GM21360 (cell line): Measurements from ENCODE around the gene USH2A.
A peak's percentile ranks its signal among the peaks of the same experiment; 100 is the strongest.

Source experiments
- ATAC-seq: cut with Tn5 transposase; IDR thresholded peaks from one replicate; pipeline ENCODE4 v1.9.1; 2021; ENCODE audit warnings: mild to moderate bottlenecking, moderate library complexity; ENCODE audit not compliant: unreplicated experiment

The USH2A gene

DNA sequence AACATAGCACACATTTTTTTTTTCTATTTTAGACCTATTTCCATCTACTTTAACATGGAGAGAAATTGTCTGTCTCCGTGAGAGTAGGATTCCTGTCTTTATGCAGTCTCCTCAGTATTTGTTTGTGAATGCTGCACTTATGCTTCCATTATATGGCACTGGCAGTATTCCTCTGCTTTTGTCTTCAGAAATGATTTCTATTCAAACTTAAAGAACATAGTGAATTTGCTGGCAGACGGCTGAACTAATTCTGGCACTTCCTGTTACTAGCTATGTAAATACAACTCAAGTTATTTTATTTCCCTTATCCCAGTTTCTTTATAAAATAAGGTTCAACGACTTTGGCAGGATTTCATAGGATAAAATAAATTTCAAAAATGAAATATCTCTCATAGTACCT is 810.9 kb downstream of the USH2A start:
- ATAC-seq = no peak

DNA sequence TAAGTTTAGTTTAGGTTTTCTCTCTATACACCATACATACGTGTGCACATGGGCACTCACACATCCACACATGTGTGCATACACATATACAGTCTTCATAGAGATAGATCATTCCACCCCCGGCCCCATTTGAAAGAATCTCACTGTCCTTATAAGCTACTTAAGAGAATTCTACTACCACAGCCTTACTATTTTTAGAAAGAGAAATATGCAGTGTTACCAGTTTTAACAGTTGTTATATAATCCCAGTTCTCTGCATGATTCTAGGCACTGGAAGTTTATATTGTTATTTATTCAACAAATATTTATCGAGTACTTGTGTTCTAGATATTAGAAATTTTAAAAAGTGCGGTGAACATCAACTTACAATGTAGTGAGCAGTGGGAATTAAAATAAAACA is 814.6 kb downstream of the USH2A start:
- ATAC-seq = no peak

GRCh38 chr1:215607412-215607811 is 815.8 kb downstream of the USH2A start:
- no peak for ATAC-seq

DNA sequence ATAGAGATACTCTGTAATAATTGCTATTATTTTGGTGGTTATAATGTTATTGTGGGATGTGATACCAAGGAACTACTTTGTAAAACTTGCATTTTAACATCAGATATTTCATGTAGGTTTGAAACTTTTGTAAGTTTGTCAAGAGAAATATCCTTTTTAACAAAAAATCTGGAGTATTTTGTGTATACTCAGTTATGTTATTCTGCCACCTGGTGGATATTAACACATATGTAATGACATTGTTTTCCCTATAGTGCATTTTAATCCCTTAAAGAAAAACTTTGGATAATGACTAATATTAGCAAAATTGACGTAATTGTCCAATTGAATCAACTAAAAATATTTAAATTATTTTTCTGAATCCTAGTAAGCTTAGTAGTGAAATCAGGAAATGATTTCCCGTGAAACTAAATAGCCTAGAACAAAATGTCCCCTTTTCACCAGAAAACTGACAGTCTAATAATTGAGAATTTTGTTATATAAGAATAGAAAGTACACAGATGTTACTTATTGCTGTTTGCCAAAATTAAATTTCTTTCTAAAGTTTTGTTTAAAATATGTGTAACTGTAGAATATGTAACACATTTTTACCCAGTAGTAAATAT is 816.6 kb downstream of the USH2A start:
- peak; percentile 57 for ATAC-seq

DNA sequence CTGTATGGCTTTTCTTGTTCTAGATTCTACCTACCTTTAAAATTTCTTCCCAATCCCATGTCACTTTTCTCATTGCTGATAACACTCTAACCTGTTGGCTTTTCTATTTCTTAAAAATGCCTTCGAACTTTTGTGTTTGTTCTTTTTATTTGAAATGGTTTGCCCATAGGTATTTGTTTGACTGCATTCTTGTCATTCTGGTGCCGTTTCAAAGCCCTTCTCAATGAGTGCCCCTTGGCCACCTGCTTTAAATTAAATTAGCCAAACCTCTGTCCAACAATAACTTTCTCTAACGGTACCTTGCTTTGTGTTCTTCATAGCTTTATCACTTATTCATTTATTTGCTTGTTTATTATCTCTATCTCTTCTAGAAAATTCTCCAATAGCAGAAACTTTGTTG is 817.2 kb downstream of the USH2A start:
- no peak for ATAC-seq

- no peak for ATAC-seq
Measured at GRCh38 chr1:215605011-215605621, 818.1 kb downstream of the USH2A start.

DNA sequence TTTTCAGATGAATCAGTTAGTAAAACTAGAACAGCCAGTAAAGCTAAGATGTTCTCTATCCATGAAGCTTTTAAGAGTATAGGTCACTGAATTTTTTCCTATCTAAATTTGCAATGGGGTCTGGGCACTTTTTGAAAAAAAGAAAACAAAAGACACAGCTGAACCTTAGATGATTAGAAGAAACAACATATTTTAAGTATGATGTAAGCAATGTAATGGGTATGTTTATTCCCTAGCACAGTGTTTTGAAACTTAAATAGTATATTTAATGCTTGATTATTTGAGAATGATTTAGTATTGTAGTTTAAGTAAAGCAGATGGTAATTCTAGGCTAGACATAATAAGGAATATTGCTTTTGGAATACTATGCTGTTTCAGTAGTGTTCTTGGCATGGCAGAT is 819.9 kb downstream of the USH2A start:
- ATAC-seq = no peak

DNA sequence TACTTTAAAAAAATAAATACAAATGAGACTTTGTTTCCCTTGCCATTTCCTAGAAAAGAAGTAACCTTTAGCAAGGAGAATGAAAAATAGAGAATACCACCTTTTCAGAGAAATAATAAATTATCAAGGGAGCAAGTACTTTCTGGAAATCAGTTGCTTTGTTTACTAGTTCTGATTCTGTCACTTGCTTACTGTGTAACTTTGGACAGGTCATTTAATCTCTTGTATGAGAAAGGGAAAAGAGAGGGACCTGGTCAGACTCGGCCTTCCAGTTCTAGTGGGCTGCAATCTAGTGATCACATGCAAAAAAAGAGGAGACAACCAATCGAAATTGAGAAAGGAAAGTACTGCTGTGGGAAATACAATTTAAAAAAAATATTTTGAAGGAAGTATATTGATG is 822.0 kb downstream of the USH2A start:
- ATAC-seq = no peak

- ATAC-seq = no peak
Measured at GRCh38 chr1:215600867-215601266, 822.4 kb downstream of the USH2A start.

GRCh38 chr1:215600258-215600792 is 822.9 kb downstream of the USH2A start:
- ATAC-seq = no peak

DNA sequence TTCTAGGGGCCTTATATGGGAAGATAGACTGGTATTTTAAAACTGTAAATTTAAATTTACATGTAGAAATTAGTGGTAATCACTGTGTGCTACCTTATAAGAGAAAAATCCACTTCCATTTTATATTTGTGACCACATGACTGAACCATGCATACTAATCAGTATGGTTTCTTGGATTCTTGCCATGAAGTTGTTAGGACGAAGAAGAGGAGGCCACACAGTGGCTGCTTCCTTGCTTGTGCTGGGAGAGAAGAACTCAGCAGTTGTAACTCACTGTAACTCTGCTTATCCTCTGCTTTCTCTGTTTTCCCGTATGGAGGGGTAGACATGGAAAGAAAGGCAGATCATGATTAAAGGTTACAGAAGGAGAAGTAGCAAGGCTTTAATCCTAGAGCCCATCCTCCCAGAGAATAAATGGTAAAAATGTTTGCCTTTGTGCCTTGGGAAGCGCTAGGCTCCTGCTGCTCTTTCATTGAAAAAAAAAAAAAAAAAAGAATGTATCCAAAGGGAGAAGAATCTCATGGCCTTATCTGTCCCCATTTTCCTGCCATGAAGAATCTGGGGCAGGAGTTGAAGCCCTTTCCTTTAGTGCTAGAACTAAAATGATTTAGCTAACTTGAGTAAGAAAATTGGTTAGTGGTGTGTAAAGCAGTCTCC is 823.7 kb downstream of the USH2A start:
- no peak for ATAC-seq

- ATAC-seq = no peak
Measured at GRCh38 chr1:215597961-215598360, 825.3 kb downstream of the USH2A start.

DNA sequence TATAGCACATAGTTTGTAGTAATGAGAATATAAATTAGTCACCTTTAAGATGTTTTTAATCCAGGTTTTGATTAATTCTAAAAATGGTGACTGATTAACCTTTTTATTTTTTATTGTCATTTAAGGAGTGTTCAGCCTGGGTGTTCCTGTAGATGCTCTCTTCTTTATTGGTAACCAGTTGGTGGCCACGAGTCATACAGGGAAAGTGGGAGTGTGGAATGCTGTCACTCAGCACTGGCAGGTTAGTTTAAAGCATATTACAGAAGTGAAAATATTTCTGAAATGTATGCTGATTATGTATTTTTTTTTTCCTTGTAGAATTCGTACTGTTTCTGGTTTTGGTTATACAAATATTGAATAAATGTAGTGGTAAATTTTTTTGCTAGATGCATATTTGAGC is 828.0 kb downstream of the USH2A start:
- no peak for ATAC-seq

DNA sequence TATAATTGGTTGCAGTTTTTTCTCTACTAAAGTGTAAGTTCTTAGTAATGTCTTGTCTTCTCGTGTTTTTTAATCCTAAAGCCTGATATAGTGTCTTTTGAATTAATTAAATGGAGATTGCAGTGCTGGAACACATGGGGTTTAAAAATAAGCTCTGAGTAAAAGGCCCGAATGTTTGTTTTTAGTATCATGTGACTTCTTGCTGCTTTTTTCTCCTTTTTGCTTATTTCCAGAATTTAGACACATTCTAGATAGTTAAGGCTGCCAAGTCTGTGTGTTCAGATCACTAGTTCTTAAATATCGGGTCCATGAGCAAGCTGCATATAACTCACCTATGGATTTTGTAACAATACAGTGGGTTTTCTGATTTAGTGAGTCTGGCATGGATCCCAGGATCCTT is 828.6 kb downstream of the USH2A start:
- ATAC-seq = no peak

DNA sequence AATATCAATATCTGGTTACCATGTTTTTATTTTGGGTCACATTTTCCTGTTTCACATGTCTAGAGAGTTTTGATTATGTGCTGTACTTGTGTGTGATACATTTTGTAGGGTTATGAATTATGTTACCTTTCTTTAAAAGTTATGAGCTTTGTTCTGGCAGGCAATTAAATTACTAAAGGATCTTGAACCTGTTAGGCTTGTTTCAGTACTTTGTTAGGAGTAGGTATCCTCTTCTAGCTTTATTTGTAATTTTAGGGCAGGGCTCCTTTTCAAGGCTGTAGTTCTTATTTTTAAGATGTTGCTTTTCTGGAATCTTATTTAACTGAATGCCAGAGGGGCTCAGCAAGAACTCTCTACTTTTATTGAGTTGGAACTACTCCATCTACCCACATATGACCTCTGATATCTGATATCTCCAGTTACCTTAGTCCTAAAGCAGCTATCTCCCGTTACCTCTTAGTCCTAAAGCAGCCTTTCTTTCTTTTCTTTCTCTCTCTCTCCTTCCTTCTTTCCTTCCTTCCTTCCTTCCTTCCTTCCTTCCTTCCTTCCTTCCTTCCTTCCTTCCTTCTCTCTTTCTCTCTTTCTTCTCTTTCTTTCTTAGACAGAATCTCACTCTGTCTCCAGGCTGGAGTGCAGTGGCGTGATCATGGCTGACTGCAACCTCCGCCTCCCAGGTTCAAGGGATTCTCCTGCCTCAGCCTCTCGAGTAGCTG is 832.3 kb downstream of the USH2A start:
- ATAC-seq = no peak

DNA sequence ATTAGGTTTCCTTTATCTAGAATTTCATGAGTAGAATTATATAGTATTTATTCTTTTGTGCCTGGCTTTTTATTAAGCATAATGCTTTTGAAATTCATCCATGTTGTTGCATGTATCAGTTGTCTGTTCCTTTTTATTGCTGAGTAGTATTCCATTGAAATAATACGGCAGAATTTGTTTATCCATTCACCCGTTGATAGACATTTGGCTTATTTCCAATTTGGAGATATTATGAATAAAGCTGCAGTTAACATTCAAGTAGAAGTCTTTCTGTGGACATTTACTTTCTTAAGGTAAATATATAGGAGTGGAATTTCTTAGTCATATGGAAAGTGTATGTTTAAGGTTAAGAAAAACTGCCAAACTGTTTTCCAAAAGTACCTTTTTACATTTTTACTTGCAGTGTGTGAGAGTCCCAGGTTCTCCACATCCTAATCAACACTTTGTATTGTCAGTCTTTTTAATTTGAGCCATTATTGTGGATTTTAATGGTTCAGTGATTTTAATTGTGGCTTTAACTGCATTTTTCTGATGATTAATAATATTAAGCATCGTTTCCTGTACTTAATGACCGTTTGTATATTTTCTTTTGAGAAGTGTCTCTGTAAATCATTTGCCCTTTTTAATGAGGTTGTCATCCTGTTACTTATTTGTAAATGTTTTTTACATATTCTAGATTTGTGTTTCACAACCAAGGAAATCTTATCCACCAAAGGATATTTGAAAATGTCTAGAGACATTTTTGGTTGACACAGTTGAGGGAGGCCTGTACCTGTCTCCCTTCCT is 833.4 kb downstream of the USH2A start:
- no peak for ATAC-seq

- peak; percentile 64 for ATAC-seq
Measured at GRCh38 chr1:215584389-215584788, 838.9 kb downstream of the USH2A start.

DNA sequence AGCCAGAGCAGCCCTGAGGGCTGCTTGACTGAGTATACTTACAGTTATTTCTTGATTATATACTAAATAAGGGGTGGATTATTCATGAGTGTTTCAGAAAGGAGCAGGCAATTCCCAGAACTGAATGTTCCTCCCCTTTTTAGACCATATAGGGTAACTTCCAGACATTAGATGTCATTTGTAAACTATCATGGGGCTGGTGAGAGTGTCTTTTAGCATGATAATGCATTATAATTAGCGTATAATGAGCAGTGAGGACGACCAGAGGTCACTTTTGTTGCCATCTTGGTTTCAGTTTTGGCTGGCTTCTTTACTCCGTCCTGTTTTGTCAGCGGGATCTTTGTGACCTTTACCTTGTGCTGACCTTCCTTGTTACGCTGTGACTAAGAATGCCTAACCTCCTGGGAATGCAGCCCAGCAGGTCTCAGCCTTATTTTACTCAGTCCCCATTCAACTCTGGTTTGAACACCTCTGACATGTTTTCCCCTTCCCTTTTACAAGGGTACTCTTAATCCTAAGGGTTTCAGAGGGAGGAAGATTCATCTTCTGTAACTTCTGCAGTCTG is 840.0 kb downstream of the USH2A start:
- ATAC-seq = no peak

GRCh38 chr1:215581896-215582295 is 841.4 kb downstream of the USH2A start:
- ATAC-seq = no peak
